ENCODE measurements around the gene GNB5.

DNA sequence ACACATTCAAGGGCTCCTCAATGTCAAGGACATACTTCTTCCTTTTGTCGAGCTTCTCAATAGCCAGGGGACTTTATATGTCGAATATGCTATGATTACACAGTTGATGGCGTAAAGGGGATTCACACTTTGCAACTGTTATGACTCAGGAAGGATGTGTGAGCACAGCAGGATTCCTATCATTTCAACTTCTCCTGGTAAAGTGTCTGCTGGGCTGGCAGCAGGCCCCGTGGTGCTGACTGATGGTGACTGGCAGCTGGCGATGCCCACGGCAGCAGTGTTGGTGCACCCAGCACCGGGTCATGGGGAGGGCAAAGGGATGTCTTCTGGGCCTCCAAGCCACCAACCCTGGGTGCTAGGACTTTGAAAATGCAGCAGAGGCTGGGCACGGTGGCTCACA is 44.8 kb upstream of the GNB5 start:
- no peak for TF ChIP-seq EP300 (IDR thresholded peaks at IDR 0.05; ENCODE audit: low read depth in 2 of 2, low read length in 2 of 2)
- TF ChIP-seq EP300 (CRISPR knock-in tag; IDR thresholded peaks at IDR 0.05; ENCODE audit: borderline replicate concordance) = no peak
- TF ChIP-seq, protein P1, sequence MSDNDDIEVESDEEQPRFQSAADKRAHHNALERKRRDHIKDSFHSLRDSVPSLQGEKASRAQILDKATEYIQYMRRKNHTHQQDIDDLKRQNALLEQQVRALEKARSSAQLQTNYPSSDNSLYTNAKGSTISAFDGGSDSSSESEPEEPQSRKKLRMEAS (IDR thresholded peaks at IDR 0.05) = no peak
- TF ChIP-seq ZBTB21 (CRISPR knock-in tag; IDR thresholded peaks at IDR 0.05) = no peak
- TF ChIP-seq RORA (CRISPR knock-in tag; IDR thresholded peaks at IDR 0.05) = no peak
- TF ChIP-seq YY1 (IDR thresholded peaks at IDR 0.05; ENCODE audit: insufficient read depth, insufficient replicate concordance, low read depth, low read length) = no peak

Measured in HepG2 (cell line).